ENCODE data around the gene ZNF280C. TPM values are rescaled to one million over a fixed set of nuclear protein-coding genes. Genes with fewer than 3 reads are reported as not detected.
A peak's percentile ranks its signal among the peaks of the same experiment; 100 is the strongest.

ZNF280C gene
- total RNA-seq, 3 donors from 2014 or later, result 4.9 to 6.4 (median 5.0) TPM

DNA sequence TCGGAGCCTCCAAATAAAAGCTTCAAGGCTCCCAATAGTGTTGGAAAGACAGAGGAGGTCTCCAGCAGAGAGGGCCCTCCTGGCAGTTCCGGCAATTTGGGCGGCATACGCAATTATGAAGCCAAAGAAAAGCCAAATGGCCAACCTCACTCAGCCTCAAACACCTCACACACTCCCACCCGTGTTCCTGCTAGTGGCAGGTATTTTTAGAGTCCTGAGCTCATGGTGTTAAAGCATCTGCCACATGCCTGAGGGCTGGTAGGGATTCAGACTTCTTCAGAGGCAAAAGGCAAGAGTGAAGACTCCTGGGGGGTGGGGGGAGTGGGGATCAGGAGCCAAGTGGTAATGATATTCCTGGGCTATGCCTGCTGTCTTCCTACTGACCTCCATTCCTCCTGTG is 89.5 kb downstream of the ZNF280C start:
- Histone ChIP-seq H3K4me3 (no peak overlapping the region), H3K36me3 (no peaks in the 10 kb centered on the region), H3K4me1 (no peaks in the 10 kb centered on the region), H3K27ac (no peak overlapping the region), H3K27me3 (peaks cover 0 to 11% of the 10 kb centered on the region in 2 donors), H3K9me3 (no peaks in the 10 kb centered on the region)
- TF ChIP-seq POLR2AphosphoS5 (IDR thresholded peaks at IDR 0.05), result no peak
- TF ChIP-seq, protein P1, sequence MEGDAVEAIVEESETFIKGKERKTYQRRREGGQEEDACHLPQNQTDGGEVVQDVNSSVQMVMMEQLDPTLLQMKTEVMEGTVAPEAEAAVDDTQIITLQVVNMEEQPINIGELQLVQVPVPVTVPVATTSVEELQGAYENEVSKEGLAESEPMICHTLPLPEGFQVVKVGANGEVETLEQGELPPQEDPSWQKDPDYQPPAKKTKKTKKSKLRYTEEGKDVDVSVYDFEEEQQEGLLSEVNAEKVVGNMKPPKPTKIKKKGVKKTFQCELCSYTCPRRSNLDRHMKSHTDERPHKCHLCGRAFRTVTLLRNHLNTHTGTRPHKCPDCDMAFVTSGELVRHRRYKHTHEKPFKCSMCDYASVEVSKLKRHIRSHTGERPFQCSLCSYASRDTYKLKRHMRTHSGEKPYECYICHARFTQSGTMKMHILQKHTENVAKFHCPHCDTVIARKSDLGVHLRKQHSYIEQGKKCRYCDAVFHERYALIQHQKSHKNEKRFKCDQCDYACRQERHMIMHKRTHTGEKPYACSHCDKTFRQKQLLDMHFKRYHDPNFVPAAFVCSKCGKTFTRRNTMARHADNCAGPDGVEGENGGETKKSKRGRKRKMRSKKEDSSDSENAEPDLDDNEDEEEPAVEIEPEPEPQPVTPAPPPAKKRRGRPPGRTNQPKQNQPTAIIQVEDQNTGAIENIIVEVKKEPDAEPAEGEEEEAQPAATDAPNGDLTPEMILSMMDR (IDR thresholded peaks at IDR 0.05), result no peak
- TF ChIP-seq POLR2A (IDR thresholded peaks at IDR 0.05), result no peak
- no peak for DNase-seq (ENCODE audit: low spot score in 2 of 2)
- intact Hi-C loops (cut with DNase I; ENCODE audit: low total_unique reads), result no loop called here

DNA sequence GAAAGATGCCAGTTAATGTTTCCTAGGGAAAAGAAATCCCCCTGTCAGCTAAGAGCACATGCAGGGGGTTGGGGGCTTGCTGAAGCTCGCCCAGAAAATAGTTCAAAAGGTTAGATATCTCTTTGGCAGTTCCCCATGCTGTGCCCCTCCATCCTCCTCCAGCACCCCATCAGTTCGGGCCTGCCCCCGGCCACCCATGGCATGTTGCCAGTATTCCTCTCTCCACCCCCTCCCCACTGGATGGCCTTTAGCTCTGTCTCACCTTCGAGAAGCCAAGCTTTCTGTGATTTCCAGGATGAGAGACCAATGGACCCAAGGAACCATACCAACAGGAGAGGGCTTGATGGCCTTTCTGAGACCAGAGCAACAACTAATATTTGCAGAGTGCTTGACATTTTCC is 91.8 kb downstream of the ZNF280C start:
- no peak overlapping the region for H3K27ac ChIP-seq
- H3K4me3 ChIP-seq, result no peak overlapping the region
- intact Hi-C loops (cut with DNase I; ENCODE audit: low total_unique reads), result no loop called here
- TF ChIP-seq POLR2AphosphoS5 (IDR thresholded peaks at IDR 0.05) (no peak), POLR2A (IDR thresholded peaks at IDR 0.05) (no peak)
- TF ChIP-seq, protein P1 (IDR thresholded peaks at IDR 0.05), result no peak
- peaks cover 0 to 24% of the 10 kb centered on the region in 2 donors for H3K27me3 ChIP-seq
- no peak for DNase-seq (ENCODE audit: low spot score in 2 of 2)
- H3K36me3 ChIP-seq, result no peaks in the 10 kb centered on the region
- no peaks in the 10 kb centered on the region for H3K9me3 ChIP-seq
- no peaks in the 10 kb centered on the region for H3K4me1 ChIP-seq

DNA sequence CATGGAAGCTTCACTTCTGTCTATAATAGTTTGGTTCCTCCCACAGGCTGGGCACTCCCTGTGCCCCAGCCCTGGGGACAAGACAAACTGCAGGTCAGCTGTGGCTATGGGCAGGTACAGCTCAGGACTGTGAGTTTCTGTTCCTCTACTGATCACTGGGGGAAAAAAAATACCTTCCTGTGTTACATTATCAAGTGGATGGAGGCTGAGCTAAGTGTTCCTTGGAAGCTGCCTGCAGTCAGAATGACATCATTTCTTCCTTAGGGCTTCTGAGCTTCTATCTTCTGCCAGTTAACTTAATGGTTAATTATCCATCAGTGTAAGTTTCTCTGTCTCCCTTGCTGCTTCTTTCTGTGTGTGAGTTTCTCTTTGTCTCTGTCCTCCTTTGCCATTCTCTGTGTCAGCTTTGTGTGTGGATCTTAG is 92.3 kb downstream of the ZNF280C start:
- H3K27me3 ChIP-seq, result peaks cover 0 to 25% of the 10 kb centered on the region in 2 donors
- no peak overlapping the region for H3K27ac ChIP-seq
- TF ChIP-seq POLR2AphosphoS5 (IDR thresholded peaks at IDR 0.05), result no peak
- TF ChIP-seq, protein P1 (IDR thresholded peaks at IDR 0.05), result no peak
- no peak for TF ChIP-seq POLR2A (IDR thresholded peaks at IDR 0.05)
- intact Hi-C loops (cut with DNase I; ENCODE audit: low total_unique reads), result no loop called here
- no peaks in the 10 kb centered on the region for H3K4me1 ChIP-seq
- no peak for DNase-seq (ENCODE audit: low spot score in 2 of 2)
- no peaks in the 10 kb centered on the region for H3K36me3 ChIP-seq
- no peaks in the 10 kb centered on the region for H3K9me3 ChIP-seq
- no peak overlapping the region for H3K4me3 ChIP-seq

DNA sequence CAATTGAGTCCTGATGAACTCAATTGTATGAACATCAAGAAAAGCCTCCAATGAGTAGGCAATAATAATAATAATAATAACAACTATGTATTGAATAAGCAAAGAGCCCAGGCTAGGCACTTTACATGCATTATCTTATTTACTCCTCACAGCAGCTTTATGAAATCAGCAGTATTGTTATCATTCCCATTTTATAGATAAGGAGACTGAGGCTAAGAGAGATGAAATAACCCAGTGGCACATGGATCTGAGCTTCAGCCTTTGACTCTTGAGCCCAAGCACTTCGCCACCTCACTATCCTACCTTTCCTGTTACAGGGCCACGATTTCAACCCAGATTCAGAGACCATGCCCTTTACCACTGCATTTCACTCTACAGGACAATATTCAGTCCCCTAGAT is 93.8 kb downstream of the ZNF280C start:
- no peak for DNase-seq (ENCODE audit: low spot score in 2 of 2)
- no peak overlapping the region for H3K27ac ChIP-seq
- H3K4me3 ChIP-seq, result no peak overlapping the region

DNA sequence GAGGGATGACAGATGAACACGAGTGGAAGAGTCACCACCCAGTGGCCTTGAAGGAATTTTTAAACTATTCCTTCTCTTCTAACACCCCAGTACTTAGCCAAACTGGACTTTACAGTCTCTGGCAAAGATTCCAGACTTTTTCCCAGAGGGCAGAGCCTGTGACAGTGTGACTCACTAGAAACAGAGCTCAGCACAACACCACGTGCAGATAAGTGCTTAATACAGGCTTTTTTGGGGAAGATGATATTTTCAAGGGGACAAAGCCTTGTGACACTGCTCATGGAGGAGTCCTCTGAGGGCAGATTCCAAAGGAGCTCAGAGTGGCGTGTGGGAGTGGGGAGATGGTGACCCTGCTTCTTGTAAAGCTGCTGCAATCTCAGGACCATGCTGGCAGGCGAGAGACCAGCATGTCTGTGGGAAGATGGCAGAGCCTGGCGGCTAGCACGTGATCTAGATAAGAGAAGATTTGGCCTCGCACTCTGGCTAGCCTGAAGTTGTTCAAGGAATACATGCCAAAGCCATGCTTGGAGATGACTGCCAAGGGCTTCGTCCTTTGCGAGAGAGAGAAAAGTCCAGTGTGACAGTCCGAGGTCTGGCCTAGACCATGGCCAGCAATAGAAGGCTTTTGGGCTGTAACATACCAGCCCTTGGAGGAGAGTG is 94.5 kb downstream of the ZNF280C start:
- Histone ChIP-seq H3K4me3 (no peak overlapping the region), H3K9me3 (no peaks in the 10 kb centered on the region), H3K36me3 (no peaks in the 10 kb centered on the region), H3K27ac (peak overlapping the region; percentile 38 to 80), H3K27me3 (peaks cover 0 to 33% of the 10 kb centered on the region in 2 donors), H3K4me1 (no peaks in the 10 kb centered on the region)
- peak in 1 of 3 donors; percentile 41 for TF ChIP-seq POLR2AphosphoS5 (IDR thresholded peaks at IDR 0.05)
- TF ChIP-seq, protein P1 (IDR thresholded peaks at IDR 0.05), result no peak
- no peak for TF ChIP-seq POLR2A (IDR thresholded peaks at IDR 0.05)
- intact Hi-C loops (cut with DNase I; ENCODE audit: low total_unique reads), result no loop called here
- DNase-seq (ENCODE audit: low spot score in 2 of 2), result no peak

More for the DNA sequence above, 93.8 kb downstream of the ZNF280C start:
- Histone ChIP-seq H3K4me1 (no peaks in the 10 kb centered on the region), H3K27me3 (peaks cover 0 to 33% of the 10 kb centered on the region in 2 donors), H3K9me3 (no peaks in the 10 kb centered on the region), H3K36me3 (no peaks in the 10 kb centered on the region)
- intact Hi-C loops (cut with DNase I; ENCODE audit: low total_unique reads), result no loop called here
- TF ChIP-seq POLR2A (IDR thresholded peaks at IDR 0.05) (no peak), POLR2AphosphoS5 (IDR thresholded peaks at IDR 0.05) (no peak)
